Measurements from ENCODE around the gene A2ML1.
"Not testable (repeated sequence)": the region's sequence is repeated elsewhere in the genome, so short reads cannot be mapped to it uniquely, and the experiment has no call there.

Gene A2ML1

GRCh38 chr12:8785499-8785898 is 36.9 kb upstream of the A2ML1 start:
- no peak for TF ChIP-seq CTCF (IDR thresholded peaks at IDR 0.05)
- no peak overlapping the region for H3K27ac ChIP-seq
- DNase-seq (ENCODE audit: low spot score), result no peak
- no peak overlapping the region for H3K4me3 ChIP-seq

GRCh38 chr12:8787206-8787605 is 35.2 kb upstream of the A2ML1 start:
- DNase-seq (ENCODE audit: low spot score); H3K27ac ChIP-seq; H3K4me3 ChIP-seq: not testable (repeated sequence)

- DNase-seq (ENCODE audit: low spot score); H3K27ac ChIP-seq; H3K4me3 ChIP-seq: not testable (repeated sequence)
Observed at GRCh38 chr12:8788706-8789105, 33.7 kb upstream of the A2ML1 start.

- not testable (repeated sequence) for DNase-seq (ENCODE audit: low spot score); H3K27ac ChIP-seq; H3K4me3 ChIP-seq
Observed at GRCh38 chr12:8789341-8790013, 32.9 kb upstream of the A2ML1 start.

- H3K27ac ChIP-seq; DNase-seq (ENCODE audit: low spot score); H3K4me3 ChIP-seq: not testable (repeated sequence)
Observed at GRCh38 chr12:8793226-8793625, 29.2 kb upstream of the A2ML1 start.

GRCh38 chr12:8794611-8795010 is 27.8 kb upstream of the A2ML1 start:
- H3K27ac ChIP-seq; H3K4me3 ChIP-seq; DNase-seq (ENCODE audit: low spot score): not testable (repeated sequence)

GRCh38 chr12:8796831-8797626 is 25.4 kb upstream of the A2ML1 start:
- H3K27ac ChIP-seq, result no peak overlapping the region
- no peak for DNase-seq (ENCODE audit: low spot score)
- TF ChIP-seq CTCF (IDR thresholded peaks at IDR 0.05), result no peak
- no peak overlapping the region for H3K4me3 ChIP-seq

GRCh38 chr12:8801213-8801612 is 21.2 kb upstream of the A2ML1 start:
- not testable (repeated sequence) for H3K4me3 ChIP-seq; DNase-seq (ENCODE audit: low spot score)

GRCh38 chr12:8804833-8805232 is 17.6 kb upstream of the A2ML1 start:
- not testable (repeated sequence) for H3K4me3 ChIP-seq; DNase-seq (ENCODE audit: low spot score); H3K27ac ChIP-seq

More at GRCh38 chr12:8801213-8801612, 21.2 kb upstream of the A2ML1 start:
- H3K27ac ChIP-seq, result not testable (repeated sequence)

- not testable (repeated sequence) for H3K27ac ChIP-seq; H3K4me3 ChIP-seq; DNase-seq (ENCODE audit: low spot score)
Observed at GRCh38 chr12:8805487-8805886, 16.9 kb upstream of the A2ML1 start.

GRCh38 chr12:8807084-8807483 is 15.3 kb upstream of the A2ML1 start:
- not testable (repeated sequence) for H3K27ac ChIP-seq; DNase-seq (ENCODE audit: low spot score); H3K4me3 ChIP-seq

- not testable (repeated sequence) for H3K4me3 ChIP-seq; DNase-seq (ENCODE audit: low spot score); H3K27ac ChIP-seq
Observed at GRCh38 chr12:8810112-8810511, 12.3 kb upstream of the A2ML1 start.
